Measurements from ENCODE around the gene MMP14. TPM values are rescaled to one million over a fixed set of nuclear protein-coding genes. Genes with fewer than 3 reads are reported as not detected.
A peak's percentile ranks its signal among the peaks of the same experiment; 100 is the strongest.

MMP14 gene
- total RNA-seq, 4 donors from 2014 or later, result 135 to 190 (median 151) TPM

DNA sequence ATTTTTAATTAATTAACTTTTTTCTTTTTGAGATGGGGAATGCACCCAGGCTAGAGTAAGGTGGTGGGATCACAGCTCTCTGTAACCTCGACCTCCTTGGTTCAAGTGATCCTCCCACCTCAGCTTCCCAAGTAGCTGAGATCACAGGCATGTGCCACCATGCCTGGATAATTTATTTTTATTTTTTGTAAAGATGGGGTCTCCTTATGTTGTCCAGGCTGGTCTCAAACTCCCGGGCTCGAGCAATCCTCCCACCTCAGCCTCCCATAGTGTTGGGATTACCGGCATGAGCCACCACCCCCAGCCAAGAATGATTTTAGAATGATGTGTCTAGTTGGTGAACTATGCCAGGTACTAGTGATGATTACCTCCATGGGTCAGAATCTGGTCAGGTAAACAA is 28.6 kb downstream of the MMP14 start:
- no peak overlapping the region for H3K4me3 ChIP-seq (ENCODE audit: low read depth, poor library complexity, severe bottlenecking)
- no peak for TF ChIP-seq POLR2A (IDR thresholded peaks at IDR 0.05)
- TF ChIP-seq, protein P1, sequence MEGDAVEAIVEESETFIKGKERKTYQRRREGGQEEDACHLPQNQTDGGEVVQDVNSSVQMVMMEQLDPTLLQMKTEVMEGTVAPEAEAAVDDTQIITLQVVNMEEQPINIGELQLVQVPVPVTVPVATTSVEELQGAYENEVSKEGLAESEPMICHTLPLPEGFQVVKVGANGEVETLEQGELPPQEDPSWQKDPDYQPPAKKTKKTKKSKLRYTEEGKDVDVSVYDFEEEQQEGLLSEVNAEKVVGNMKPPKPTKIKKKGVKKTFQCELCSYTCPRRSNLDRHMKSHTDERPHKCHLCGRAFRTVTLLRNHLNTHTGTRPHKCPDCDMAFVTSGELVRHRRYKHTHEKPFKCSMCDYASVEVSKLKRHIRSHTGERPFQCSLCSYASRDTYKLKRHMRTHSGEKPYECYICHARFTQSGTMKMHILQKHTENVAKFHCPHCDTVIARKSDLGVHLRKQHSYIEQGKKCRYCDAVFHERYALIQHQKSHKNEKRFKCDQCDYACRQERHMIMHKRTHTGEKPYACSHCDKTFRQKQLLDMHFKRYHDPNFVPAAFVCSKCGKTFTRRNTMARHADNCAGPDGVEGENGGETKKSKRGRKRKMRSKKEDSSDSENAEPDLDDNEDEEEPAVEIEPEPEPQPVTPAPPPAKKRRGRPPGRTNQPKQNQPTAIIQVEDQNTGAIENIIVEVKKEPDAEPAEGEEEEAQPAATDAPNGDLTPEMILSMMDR (IDR thresholded peaks at IDR 0.05), result no peak
- intact Hi-C loops (cut with DNase I; ENCODE audit: low total_unique reads), result no loop called here
- no peak for DNase-seq (ENCODE audit: low spot score in 2 of 2)
- WGBS, 2 donors, result 91 to 97% methylated on average over 4 of the region's 4 CpGs

DNA sequence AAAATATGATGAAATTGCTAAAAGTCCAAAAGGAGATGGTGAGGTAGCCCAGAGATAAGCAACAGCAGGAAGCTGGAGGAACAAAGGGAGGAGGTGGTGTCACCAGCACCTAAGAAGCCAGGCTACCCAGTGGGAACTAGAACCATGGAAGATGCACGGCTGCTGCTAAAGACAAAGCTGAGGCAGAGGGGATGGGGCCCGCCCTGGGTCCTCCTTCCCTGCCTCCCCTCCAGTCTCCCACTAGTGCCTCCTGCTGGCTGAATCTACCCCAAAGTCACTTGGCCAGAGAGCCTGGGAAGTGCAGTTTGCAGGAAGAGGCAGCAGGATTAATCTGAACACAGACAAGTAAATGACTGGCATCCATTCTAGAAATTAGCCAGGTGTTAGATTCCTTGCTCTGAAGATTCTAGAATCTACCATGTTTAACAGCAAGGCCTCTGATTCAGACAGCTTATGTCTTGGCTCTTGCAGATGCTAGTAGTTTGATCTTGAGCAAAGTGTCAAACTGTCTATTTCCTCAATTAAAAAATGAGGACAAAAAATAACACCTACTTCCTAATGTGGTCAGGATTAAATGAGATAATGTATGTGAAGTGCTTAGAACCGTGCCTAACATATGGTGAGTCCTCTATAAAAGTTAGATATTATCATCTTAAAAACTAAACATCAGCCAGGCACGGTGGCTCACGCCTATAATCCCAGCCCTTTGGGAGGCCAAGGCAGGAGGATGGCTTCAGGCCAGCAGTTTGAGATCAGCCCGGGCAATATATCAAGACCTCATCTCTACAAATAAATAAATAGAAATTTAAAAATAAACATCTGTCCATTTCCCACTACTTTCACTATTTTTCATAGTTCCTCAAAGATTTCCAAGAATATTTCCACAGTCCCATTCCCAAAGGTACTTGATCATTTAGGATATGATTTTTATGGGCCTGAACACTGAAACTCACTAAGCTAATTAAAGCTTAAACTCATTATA is 29.3 kb downstream of the MMP14 start:
- no peak for DNase-seq (ENCODE audit: low spot score in 2 of 2)
- WGBS, 2 donors, result 43 to 46% methylated on average over 6 of the region's 6 CpGs
- H3K4me3 ChIP-seq (ENCODE audit: low read depth, poor library complexity, severe bottlenecking), result no peak overlapping the region
- TF ChIP-seq, protein P1 (IDR thresholded peaks at IDR 0.05), result no peak
- no peak for TF ChIP-seq POLR2A (IDR thresholded peaks at IDR 0.05)
- intact Hi-C loops (cut with DNase I; ENCODE audit: low total_unique reads), result no loop called here

DNA sequence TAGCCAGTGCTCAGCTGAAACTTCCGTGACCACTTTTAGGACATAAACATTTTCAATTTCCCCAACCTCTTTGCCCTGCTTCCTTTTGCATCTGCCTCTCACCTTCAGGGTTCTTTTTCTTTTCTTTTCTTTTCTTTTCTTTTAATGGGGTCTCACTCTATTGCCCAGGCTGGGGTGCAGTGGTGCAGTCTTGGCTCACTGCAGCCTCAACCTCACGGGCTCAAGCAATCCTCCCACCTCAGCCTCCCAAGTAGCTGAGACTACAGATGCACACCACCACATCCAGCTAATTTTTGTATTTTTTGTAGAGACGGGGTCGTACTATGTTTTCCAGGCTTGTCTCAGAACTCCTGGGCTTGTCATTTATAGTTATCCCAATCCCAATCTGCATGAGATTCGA is 30.5 kb downstream of the MMP14 start:
- 95 to 96% methylated on average over 5 of the region's 5 CpGs for WGBS, 2 donors
- intact Hi-C loops (cut with DNase I; ENCODE audit: low total_unique reads), result no loop called here
- DNase-seq (ENCODE audit: low spot score in 2 of 2), result no peak
- TF ChIP-seq, protein P1 (IDR thresholded peaks at IDR 0.05), result no peak
- no peak for TF ChIP-seq POLR2A (IDR thresholded peaks at IDR 0.05)
- H3K4me3 ChIP-seq (ENCODE audit: low read depth, poor library complexity, severe bottlenecking), result no peak overlapping the region

DNA sequence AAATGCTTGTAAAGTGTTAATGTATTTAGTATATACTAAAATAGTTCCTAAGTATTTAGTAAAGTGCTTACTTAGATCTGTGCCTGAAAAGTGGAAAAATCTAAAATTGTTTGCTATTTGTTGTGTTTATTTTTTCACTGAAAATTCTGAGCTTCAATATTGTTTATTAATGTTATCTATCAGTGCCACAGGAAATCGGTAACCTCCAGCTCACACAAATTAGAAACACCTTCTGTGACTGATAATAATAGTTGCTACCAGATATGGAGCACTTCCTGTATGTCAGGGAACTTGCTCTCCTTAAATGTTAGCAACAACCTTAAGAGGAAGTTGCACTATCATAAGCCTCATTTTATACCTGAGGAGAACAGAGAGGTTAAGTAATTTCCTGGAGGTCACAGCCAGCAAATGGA is 34.4 kb downstream of the MMP14 start:
- WGBS, 2 donors, result 0 to 2% methylated on average over 1 of the region's 1 CpG
- intact Hi-C loops (cut with DNase I; ENCODE audit: low total_unique reads), result no loop called here
- no peak for DNase-seq (ENCODE audit: low spot score in 2 of 2)

DNA sequence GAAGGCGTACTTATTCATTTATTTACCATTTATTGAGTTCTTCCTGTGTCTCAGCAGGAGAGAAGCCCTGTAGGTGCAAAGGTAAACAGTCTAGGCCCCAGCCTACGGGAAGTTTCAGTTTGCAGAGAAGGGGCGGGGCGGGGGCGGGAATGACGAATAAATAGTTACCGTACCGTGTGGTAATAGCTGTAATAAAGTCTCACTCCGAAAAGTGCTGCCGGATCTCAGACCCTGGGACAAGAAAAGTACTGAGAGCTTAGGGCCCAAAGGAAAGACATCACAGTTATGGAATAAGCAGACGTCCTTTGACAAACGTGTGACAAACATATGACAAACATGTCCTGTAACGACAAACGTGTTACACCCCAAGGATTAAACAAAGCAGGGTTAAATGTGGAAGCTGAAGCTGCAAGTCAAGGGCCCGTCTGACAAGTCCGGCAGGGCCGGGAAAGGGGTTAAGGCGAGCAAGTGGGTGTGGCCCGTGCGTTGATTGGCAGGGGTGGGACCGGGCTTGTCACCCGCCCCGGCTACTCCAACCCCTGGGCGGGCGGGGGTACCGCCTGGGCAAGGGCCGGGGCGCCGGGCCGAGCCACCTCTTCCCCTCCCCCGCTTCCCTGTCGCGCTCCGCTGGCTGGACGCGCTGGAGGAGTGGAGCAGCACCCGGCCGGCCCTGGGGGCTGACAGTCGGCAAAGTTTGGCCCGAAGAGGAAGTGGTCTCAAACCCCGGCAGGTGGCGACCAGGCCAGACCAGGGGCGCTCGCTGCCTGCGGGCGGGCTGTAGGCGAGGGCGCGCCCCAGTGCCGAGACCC is 35.0 kb downstream of the MMP14 start, which contains the start of gene LRP10:
Gene LRP10, plus strand, starts transcription at position 517 of the 809 bp plus-strand sequence. CDS start 564 bp downstream, outside the sequence.
- peak within 1 kb of the TSS; percentile 89 for H3K4me3 ChIP-seq (ENCODE audit: low read depth, poor library complexity, severe bottlenecking)
- intact Hi-C loops (cut with DNase I; ENCODE audit: low total_unique reads), result no loop called here
- DNase-seq (ENCODE audit: low spot score in 2 of 2), result peak; percentile 94 to 99
- no peak for TF ChIP-seq POLR2A (IDR thresholded peaks at IDR 0.05)
- TF ChIP-seq, protein P1 (IDR thresholded peaks at IDR 0.05), result no peak
- WGBS, 2 donors, result 0% methylated on average over 38 to 50 of the region's 50 CpGs

More for the DNA sequence above, 34.4 kb downstream of the MMP14 start:
- TF ChIP-seq, protein P1 (IDR thresholded peaks at IDR 0.05), result no peak
- no peak for TF ChIP-seq POLR2A (IDR thresholded peaks at IDR 0.05)
- no peak overlapping the region for H3K4me3 ChIP-seq (ENCODE audit: low read depth, poor library complexity, severe bottlenecking)

Measured in lower leg skin (tissue), 4 donors.